ENCODE measurements around the gene MAP7. TPM values are rescaled to one million over a fixed set of nuclear protein-coding genes. Genes with fewer than 3 reads are reported as not detected.
"Not testable (repeated sequence)": the region's sequence is repeated elsewhere in the genome, so short reads cannot be mapped to it uniquely, and the experiment has no call there.

The MAP7 gene
- total RNA-seq, 2 experiments from 2014 or later: 1.1 to 1.3 TPM

GRCh38 chr6:136375836-136376235, 174.4 kb downstream of the MAP7 start:
- H3K9me3 Mint-ChIP-seq; H3K27me3 Mint-ChIP-seq (ENCODE audit: low read depth); H3K36me3 Mint-ChIP-seq (ENCODE audit: low read depth); H3K4me3 Mint-ChIP-seq; intact Hi-C loops (cut with micrococcal nuclease); H3K4me1 Mint-ChIP-seq (ENCODE audit: low read depth); H3K27ac Mint-ChIP-seq; DNase-seq: not testable (repeated sequence)
- CTCF ChIA-PET: interaction anchor here (0.7 kb wide), 1 partner anchor 296 kb away, joined by 3 read pairs; no protein-coding TSS in a partner anchor

- H3K27me3 Mint-ChIP-seq (ENCODE audit: low read depth): no peaks in the 10 kb centered on the region
- intact Hi-C loops (cut with micrococcal nuclease): no loop called here
Observed at GRCh38 chr6:136371959-136372358, 178.3 kb downstream of the MAP7 start.

GRCh38 chr6:136370988-136371728, 179.1 kb downstream of the MAP7 start:
- no peaks in the 10 kb centered on the region for H3K9me3 Mint-ChIP-seq
- intact Hi-C loops (cut with micrococcal nuclease): no loop called here
- no peak overlapping the region for H3K4me3 Mint-ChIP-seq
- no peaks in the 10 kb centered on the region for H3K27me3 Mint-ChIP-seq (ENCODE audit: low read depth)
- H3K27ac Mint-ChIP-seq: no peak overlapping the region
- no peak for DNase-seq
- no peaks in the 10 kb centered on the region for H3K36me3 Mint-ChIP-seq (ENCODE audit: low read depth)
- CTCF ChIA-PET: interaction anchor here (0.6 kb wide), 1 partner anchor 176 kb away, joined by 3 read pairs; no protein-coding TSS in a partner anchor
- H3K4me1 Mint-ChIP-seq (ENCODE audit: low read depth): peaks cover 2% of the 10 kb centered on the region

More at GRCh38 chr6:136371959-136372358, 178.3 kb downstream of the MAP7 start:
- no peak overlapping the region for H3K27ac Mint-ChIP-seq
- CTCF ChIA-PET: no interaction called here
- no peak overlapping the region for H3K4me3 Mint-ChIP-seq
- DNase-seq: no peak
- no peaks in the 10 kb centered on the region for H3K36me3 Mint-ChIP-seq (ENCODE audit: low read depth)
- H3K4me1 Mint-ChIP-seq (ENCODE audit: low read depth): no peaks in the 10 kb centered on the region
- no peaks in the 10 kb centered on the region for H3K9me3 Mint-ChIP-seq

GRCh38 chr6:136365776-136366354, 184.4 kb downstream of the MAP7 start:
- H3K4me1 Mint-ChIP-seq (ENCODE audit: low read depth): peaks cover 10% of the 10 kb centered on the region
- no peaks in the 10 kb centered on the region for H3K36me3 Mint-ChIP-seq (ENCODE audit: low read depth)
- no peaks in the 10 kb centered on the region for H3K9me3 Mint-ChIP-seq
- intact Hi-C loops (cut with micrococcal nuclease): no loop called here
- no peak overlapping the region for H3K4me3 Mint-ChIP-seq
- peak; percentile 67 for DNase-seq
- H3K27me3 Mint-ChIP-seq (ENCODE audit: low read depth): no peaks in the 10 kb centered on the region
- H3K27ac Mint-ChIP-seq: no peak overlapping the region
- CTCF ChIA-PET: no interaction called here

DNA sequence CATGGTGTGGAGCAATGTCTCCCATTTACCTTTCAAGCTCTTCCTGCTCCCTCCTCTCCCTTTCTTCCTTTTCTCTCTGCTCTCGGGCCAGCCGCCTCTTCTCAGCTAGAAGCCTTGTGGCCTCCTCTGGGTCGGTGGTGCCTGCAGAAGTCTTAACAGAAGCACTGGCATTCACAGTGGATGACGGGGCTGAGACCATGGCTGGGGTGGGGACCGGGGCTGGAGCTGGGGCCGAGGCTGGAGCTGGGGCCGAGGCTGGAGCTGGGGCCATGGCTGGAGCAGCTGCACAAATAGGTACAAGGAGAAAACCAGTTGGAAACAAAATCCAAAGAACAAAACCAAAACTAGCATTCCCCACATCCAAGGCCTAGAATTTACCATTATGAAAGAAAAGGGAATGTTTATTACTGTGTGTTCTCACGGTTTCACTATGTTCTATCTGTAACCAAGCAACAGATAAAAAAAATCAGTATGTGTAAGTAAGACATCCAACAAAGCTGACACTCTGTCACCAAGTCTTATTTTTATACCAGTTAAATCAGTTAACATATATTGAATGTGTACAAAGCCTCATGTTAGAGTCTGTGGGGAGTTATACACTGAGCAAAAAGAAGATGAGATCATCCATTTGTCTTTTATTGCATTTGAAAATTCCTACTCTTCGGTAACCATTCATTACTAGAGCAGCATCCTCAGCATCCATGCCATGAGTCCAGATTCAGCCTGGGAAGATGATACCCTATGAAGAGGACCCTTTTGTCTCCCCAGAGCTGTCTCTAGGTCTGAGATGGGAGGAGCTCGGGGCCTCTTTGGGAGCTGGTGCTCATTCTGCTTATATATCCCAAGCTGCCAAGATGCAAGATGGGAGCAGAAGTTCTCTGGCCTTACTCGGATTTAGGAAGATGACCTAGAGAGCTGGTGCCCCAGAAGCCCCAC, 187.5 kb downstream of the MAP7 start:
- CTCF ChIA-PET: no interaction called here
- intact Hi-C loops (cut with micrococcal nuclease): no loop called here
- H3K27me3 Mint-ChIP-seq (ENCODE audit: low read depth): no peaks in the 10 kb centered on the region

GRCh38 chr6:136361787-136362186, 188.4 kb downstream of the MAP7 start:
- Mint-ChIP-seq H3K27me3 (ENCODE audit: low read depth) (no peaks in the 10 kb centered on the region), H3K9me3 (no peaks in the 10 kb centered on the region)
- intact Hi-C loops (cut with micrococcal nuclease): no loop called here

More for the DNA sequence above, 187.5 kb downstream of the MAP7 start:
- Mint-ChIP-seq H3K27ac (no peak overlapping the region), H3K9me3 (no peaks in the 10 kb centered on the region), H3K4me1 (ENCODE audit: low read depth) (peaks cover 10% of the 10 kb centered on the region), H3K36me3 (ENCODE audit: low read depth) (no peaks in the 10 kb centered on the region), H3K4me3 (no peak overlapping the region)
- DNase-seq: no peak

GRCh38 chr6:136360783-136361182, 189.4 kb downstream of the MAP7 start:
- no peaks in the 10 kb centered on the region for H3K27me3 Mint-ChIP-seq (ENCODE audit: low read depth)
- H3K9me3 Mint-ChIP-seq: no peaks in the 10 kb centered on the region
- no peak overlapping the region for H3K4me3 Mint-ChIP-seq
- H3K4me1 Mint-ChIP-seq (ENCODE audit: low read depth): peaks cover 4% of the 10 kb centered on the region
- no peak for DNase-seq
- intact Hi-C loops (cut with micrococcal nuclease): no loop called here
- no peaks in the 10 kb centered on the region for H3K36me3 Mint-ChIP-seq (ENCODE audit: low read depth)
- no peak overlapping the region for H3K27ac Mint-ChIP-seq
- CTCF ChIA-PET: no interaction called here

More at GRCh38 chr6:136361787-136362186, 188.4 kb downstream of the MAP7 start:
- CTCF ChIA-PET: no interaction called here
- no peak for DNase-seq
- Mint-ChIP-seq H3K36me3 (ENCODE audit: low read depth) (no peaks in the 10 kb centered on the region), H3K27ac (no peak overlapping the region), H3K4me1 (ENCODE audit: low read depth) (peaks cover 10% of the 10 kb centered on the region), H3K4me3 (no peak overlapping the region)

- Mint-ChIP-seq H3K27me3 (ENCODE audit: low read depth) (no peaks in the 10 kb centered on the region), H3K9me3 (no peaks in the 10 kb centered on the region), H3K27ac (no peak overlapping the region), H3K4me1 (ENCODE audit: low read depth) (no peaks in the 10 kb centered on the region), H3K4me3 (no peak overlapping the region), H3K36me3 (ENCODE audit: low read depth) (no peaks in the 10 kb centered on the region)
- no peak for DNase-seq
- intact Hi-C loops (cut with micrococcal nuclease): no loop called here
- CTCF ChIA-PET: interaction anchor here (0.6 kb wide), 1 partner anchor 132 kb away, joined by 3 read pairs; no protein-coding TSS in a partner anchor
Observed at GRCh38 chr6:136359851-136360250, 190.4 kb downstream of the MAP7 start.

DNA sequence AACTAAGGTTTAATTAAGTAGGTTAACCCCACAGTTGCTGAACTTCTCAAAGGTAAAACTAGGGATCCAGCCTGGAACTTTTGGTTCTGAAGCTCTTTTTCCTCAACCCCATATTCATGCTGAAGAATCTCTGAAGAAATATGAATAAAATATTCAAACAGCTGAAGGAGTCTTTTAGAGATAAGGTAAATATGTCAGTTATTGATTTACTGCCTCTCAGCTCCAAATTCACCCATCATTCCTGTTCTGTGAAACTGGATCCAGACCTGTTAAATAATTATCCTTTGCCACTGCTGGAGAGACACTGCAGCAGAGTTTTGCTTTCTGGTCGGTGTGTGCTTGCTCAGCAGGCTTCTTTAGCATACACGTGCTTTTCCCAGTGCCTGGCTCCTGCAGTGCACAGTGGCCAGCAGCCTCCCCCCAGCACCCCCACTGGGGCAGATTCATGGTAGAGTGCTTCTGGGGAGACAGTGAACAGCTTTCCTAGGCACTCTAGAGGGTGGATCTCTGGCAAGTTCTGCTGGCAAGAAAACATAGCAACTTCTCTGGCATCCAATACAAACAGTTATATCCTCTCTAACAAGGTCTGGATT, 198.6 kb downstream of the MAP7 start:
- Mint-ChIP-seq H3K4me1 (ENCODE audit: low read depth) (no peaks in the 10 kb centered on the region), H3K36me3 (ENCODE audit: low read depth) (no peaks in the 10 kb centered on the region), H3K4me3 (no peak overlapping the region), H3K27ac (no peak overlapping the region), H3K9me3 (no peaks in the 10 kb centered on the region), H3K27me3 (ENCODE audit: low read depth) (no peaks in the 10 kb centered on the region)
- CTCF ChIA-PET: interaction anchor here (0.6 kb wide), 1 partner anchor 196 kb away, joined by 4 read pairs; no protein-coding TSS in a partner anchor
- intact Hi-C loops (cut with micrococcal nuclease): no loop called here
- DNase-seq: no peak

GRCh38 chr6:136350914-136351313, 199.3 kb downstream of the MAP7 start:
- no peak for DNase-seq
- Mint-ChIP-seq H3K4me1 (ENCODE audit: low read depth) (no peaks in the 10 kb centered on the region), H3K9me3 (no peaks in the 10 kb centered on the region), H3K27me3 (ENCODE audit: low read depth) (no peaks in the 10 kb centered on the region), H3K27ac (no peak overlapping the region), H3K4me3 (no peak overlapping the region), H3K36me3 (ENCODE audit: low read depth) (no peaks in the 10 kb centered on the region)
- intact Hi-C loops (cut with micrococcal nuclease): no loop called here
- CTCF ChIA-PET: interaction anchor here (0.6 kb wide), 1 partner anchor 196 kb away, joined by 4 read pairs; no protein-coding TSS in a partner anchor

DNA sequence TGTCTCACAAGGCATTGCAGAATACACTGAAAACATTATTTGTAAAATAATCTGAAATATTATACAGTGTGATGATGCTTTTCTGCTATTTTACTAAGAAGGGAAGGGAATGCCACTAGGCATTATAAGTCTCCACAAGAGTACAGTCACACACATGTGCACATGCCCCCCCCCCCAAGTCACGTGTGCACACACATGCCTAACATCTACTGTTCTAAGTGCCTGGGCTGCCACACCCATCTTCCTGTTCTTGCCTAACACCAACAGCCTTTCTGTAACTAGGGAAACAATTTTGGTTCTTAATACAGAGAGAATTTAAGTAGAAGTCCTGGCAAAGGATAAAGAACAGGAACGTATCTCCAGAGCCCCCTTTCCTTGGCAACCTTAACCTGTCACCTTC, 202.4 kb downstream of the MAP7 start:
- Mint-ChIP-seq H3K27me3 (ENCODE audit: low read depth) (no peaks in the 10 kb centered on the region), H3K4me1 (ENCODE audit: low read depth) (no peaks in the 10 kb centered on the region), H3K36me3 (ENCODE audit: low read depth) (no peaks in the 10 kb centered on the region), H3K9me3 (no peaks in the 10 kb centered on the region), H3K27ac (no peak overlapping the region), H3K4me3 (no peak overlapping the region)
- no peak for DNase-seq
- intact Hi-C loops (cut with micrococcal nuclease): no loop called here
- CTCF ChIA-PET: no interaction called here

- intact Hi-C loops (cut with micrococcal nuclease): no loop called here
- no peak overlapping the region for H3K27ac Mint-ChIP-seq
- DNase-seq: no peak
- H3K4me3 Mint-ChIP-seq: no peak overlapping the region
- H3K4me1 Mint-ChIP-seq (ENCODE audit: low read depth): no peaks in the 10 kb centered on the region
- no peaks in the 10 kb centered on the region for H3K36me3 Mint-ChIP-seq (ENCODE audit: low read depth)
- no peaks in the 10 kb centered on the region for H3K9me3 Mint-ChIP-seq
- CTCF ChIA-PET: no interaction called here
- H3K27me3 Mint-ChIP-seq (ENCODE audit: low read depth): no peaks in the 10 kb centered on the region
Observed at GRCh38 chr6:136345145-136345544, 205.1 kb downstream of the MAP7 start.
